Neural progenitor cell (in vitro differentiated cells): Measurements from ENCODE around the gene BPIFB2. TPM values are rescaled to one million over a fixed set of nuclear protein-coding genes. Genes with fewer than 3 reads are reported as not detected.

ENCODE experiments used
- DNase-seq: peaks from one replicate; pipeline ENCODE4 v3.0.0-alpha.2; 2016; ENCODE audit warnings: low spot score
- H2AFZ ChIP-seq: fragments of 200-600 bp; sonication (generic); replicated peaks from 2 replicates; pipeline ENCODE4 v1.6.1; 2016; ENCODE audit warnings: antibody characterized with exemption
- H3F3A ChIP-seq: fragments of 200-600 bp; sonication (generic); 2 replicates; pipeline ENCODE4 v1.6.1; 2016; ENCODE audit warnings: antibody characterized with exemption, low read depth
- H3K27ac ChIP-seq: fragments of 200-600 bp; sonication (generic); 2 replicates; pipeline ENCODE4 v1.5.1; 2016; ENCODE audit warnings: mild to moderate bottlenecking
- H3K27me3 ChIP-seq: fragments of 200-600 bp; sonication (generic); 2 replicates; pipeline ENCODE4 v1.6.1; 2016; ENCODE audit warnings: mild to moderate bottlenecking, moderate library complexity
- H3K36me3 ChIP-seq: fragments of 200-600 bp; sonication (generic); 2 replicates; pipeline ENCODE4 v1.5.1; 2016
- H3K4me1 ChIP-seq: fragments of 200-600 bp; sonication (generic); 2 replicates; pipeline ENCODE4 v1.6.1; 2016; ENCODE audit warnings: mixed run types
- H3K4me2 ChIP-seq: fragments of 200-600 bp; sonication (generic); 2 replicates; pipeline ENCODE4 v1.6.1; 2016
- H3K4me3 ChIP-seq: fragments of 200-600 bp; sonication (generic); 2 replicates; pipeline ENCODE4 v1.5.1; 2016
- H3K79me2 ChIP-seq: fragments of 200-600 bp; sonication (generic); 2 replicates; pipeline ENCODE4 v1.6.1; 2016; ENCODE audit warnings: low read depth
- H3K9ac ChIP-seq: fragments of 200-600 bp; sonication (generic); 2 replicates; pipeline ENCODE4 v1.6.1; 2016
- H3K9me3 ChIP-seq: fragments of 200-600 bp; sonication (generic); 2 replicates; pipeline ENCODE4 v1.5.1; 2016; ENCODE audit warnings: low read depth
- H4K20me1 ChIP-seq: fragments of 200-600 bp; sonication (generic); 2 replicates; pipeline ENCODE4 v1.6.1; 2016; ENCODE audit warnings: low read depth
- H3K27ac Mint-ChIP-seq: 3 replicates; pipeline ENCODE4 v1.8.0; 2021; ENCODE audit warnings: mixed read lengths
- H3K27me3 Mint-ChIP-seq: 2 replicates; pipeline ENCODE4 v1.8.0; 2022; ENCODE audit warnings: low read depth, mild to moderate bottlenecking, inconsistent platforms, moderate library complexity, mixed read lengths; ENCODE audit not compliant: insufficient read depth
- H3K36me3 Mint-ChIP-seq: 3 replicates; pipeline ENCODE4 v1.8.0; 2021; ENCODE audit warnings: mixed read lengths
- H3K4me1 Mint-ChIP-seq: 3 replicates; pipeline ENCODE4 v1.8.0; 2021; ENCODE audit warnings: mixed read lengths
- H3K4me3 Mint-ChIP-seq: 3 replicates; pipeline ENCODE4 v1.8.0; 2021; ENCODE audit warnings: mild to moderate bottlenecking, moderate library complexity, mixed read lengths
- H3K9me3 Mint-ChIP-seq: 3 replicates; pipeline ENCODE4 v1.8.0; 2020; ENCODE audit warnings: mixed read lengths
- EZH2 ChIP-seq: fragments of 200-600 bp; sonication (generic); IDR thresholded peaks from 2 replicates; pipeline ENCODE4 v1.6.1; 2017; ENCODE audit warnings: antibody characterized with exemption, mild to moderate bottlenecking, moderate library complexity
- EZH2phosphoT487 ChIP-seq: fragments of 200-600 bp; sonication (generic); IDR thresholded peaks from 2 replicates; pipeline ENCODE4 v1.6.1; 2017; ENCODE audit warnings: antibody characterized with exemption
- total RNA-seq: library from RNA; depleted of rRNA; stranded (reverse); fragments of >200 nt; gene quantifications from 2 replicates; pipeline ENCODE4 v1.2.3, GENCODE V29; 2015; ENCODE audit warnings: low replicate concordance
- TF ChIP-seq, protein P1 (sequence below): fragments of 200-600 bp; sonication (generic); IDR thresholded peaks from 2 replicates; pipeline ENCODE4 v1.5.1; 2017; ENCODE audit warnings: antibody characterized with exemption, mild to moderate bottlenecking

BPIFB2 gene
- total RNA-seq, 1 donor from 2014 or later = not detected

DNA sequence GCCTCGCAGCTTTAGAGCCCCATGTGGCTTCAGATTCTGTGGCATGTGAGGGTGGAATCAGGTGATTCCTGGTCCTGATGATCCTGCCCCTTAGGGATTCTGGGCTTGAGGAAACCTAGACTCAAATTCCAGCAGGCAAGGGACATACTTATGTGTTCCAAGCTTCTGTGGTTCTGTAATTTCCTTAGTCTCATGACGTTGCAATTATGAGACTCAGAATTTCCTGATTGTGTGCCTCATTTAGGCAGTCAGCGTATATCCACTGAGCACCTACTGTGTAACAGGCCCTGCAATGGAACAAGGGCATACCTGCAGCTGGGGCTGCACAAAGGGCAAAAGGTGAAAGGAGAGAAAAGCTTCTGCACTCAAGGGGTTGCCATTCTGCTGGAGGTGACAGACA is 60.3 kb downstream of the BPIFB2 start:
- no peak for TF ChIP-seq EZH2phosphoT487
- TF ChIP-seq, protein P1, sequence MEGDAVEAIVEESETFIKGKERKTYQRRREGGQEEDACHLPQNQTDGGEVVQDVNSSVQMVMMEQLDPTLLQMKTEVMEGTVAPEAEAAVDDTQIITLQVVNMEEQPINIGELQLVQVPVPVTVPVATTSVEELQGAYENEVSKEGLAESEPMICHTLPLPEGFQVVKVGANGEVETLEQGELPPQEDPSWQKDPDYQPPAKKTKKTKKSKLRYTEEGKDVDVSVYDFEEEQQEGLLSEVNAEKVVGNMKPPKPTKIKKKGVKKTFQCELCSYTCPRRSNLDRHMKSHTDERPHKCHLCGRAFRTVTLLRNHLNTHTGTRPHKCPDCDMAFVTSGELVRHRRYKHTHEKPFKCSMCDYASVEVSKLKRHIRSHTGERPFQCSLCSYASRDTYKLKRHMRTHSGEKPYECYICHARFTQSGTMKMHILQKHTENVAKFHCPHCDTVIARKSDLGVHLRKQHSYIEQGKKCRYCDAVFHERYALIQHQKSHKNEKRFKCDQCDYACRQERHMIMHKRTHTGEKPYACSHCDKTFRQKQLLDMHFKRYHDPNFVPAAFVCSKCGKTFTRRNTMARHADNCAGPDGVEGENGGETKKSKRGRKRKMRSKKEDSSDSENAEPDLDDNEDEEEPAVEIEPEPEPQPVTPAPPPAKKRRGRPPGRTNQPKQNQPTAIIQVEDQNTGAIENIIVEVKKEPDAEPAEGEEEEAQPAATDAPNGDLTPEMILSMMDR = no peak
- no peak for TF ChIP-seq EZH2
- no peaks in the 10 kb centered on the region for H3K36me3 ChIP-seq
- Mint-ChIP-seq H3K36me3 (no peaks in the 10 kb centered on the region), H3K27ac (peak overlapping the region; percentile 35), H3K4me3 (no peak overlapping the region), H3K9me3 (no peaks in the 10 kb centered on the region), H3K4me1 (peaks cover 7% of the 10 kb centered on the region), H3K27me3 (peaks cover 4% of the 10 kb centered on the region)
- H3K4me1 ChIP-seq = peaks cover under 1% of the 10 kb centered on the region
- H3K9me3 ChIP-seq = no peaks in the 10 kb centered on the region
- DNase-seq = no peak
- no peaks in the 10 kb centered on the region for H3K27me3 ChIP-seq
- no peaks in the 10 kb centered on the region for H3K79me2 ChIP-seq
- H3K27ac ChIP-seq = no peak overlapping the region
- H2AFZ ChIP-seq = no peak overlapping the region
- H4K20me1 ChIP-seq = no peaks in the 10 kb centered on the region
- H3K9ac ChIP-seq = no peak overlapping the region
- H3K4me3 ChIP-seq = no peak overlapping the region
- H3K4me2 ChIP-seq = no peak overlapping the region
- no peaks in the 10 kb centered on the region for H3F3A ChIP-seq

DNA sequence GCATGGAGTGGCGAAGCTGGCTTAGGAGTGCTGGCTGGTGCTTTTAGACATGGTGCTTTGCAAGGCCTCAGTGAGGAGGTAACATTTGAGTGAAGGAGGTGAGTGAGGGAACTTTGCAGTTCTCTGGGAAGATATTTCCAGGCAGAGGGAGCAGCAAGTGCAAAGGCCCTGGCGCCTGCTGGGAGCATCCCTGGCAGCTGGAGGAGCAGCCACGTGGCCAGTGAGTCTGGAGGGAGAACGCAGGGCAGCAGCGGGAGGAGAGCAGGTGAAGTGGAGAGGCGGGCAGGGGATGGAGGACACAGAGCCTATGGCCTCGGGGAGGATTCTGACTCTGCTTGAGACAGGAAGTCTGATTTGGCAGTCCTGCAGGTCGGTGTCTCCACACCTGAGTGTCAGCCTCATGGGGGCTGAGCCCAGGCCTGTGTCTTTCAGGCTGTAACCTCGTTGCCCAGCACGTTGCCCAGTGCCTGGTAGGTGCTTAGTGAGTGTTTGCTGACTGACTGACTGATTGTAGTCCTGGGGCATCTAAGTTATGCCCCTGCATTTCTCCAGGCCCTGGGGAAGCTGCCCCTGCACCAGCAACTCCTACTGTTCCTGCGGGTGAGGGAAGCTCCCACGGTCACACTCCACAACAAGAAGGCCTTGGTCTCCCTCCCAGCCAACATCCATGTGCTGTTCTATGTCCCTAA is 60.9 kb downstream of the BPIFB2 start:
- Mint-ChIP-seq H3K4me3 (no peak overlapping the region), H3K36me3 (no peaks in the 10 kb centered on the region), H3K9me3 (no peaks in the 10 kb centered on the region), H3K27ac (peak overlapping the region; percentile 35), H3K27me3 (peaks cover 2% of the 10 kb centered on the region), H3K4me1 (peaks cover 1% of the 10 kb centered on the region)
- Histone ChIP-seq H3F3A (no peaks in the 10 kb centered on the region), H3K9ac (no peak overlapping the region), H3K4me2 (no peak overlapping the region), H3K9me3 (no peaks in the 10 kb centered on the region), H4K20me1 (no peaks in the 10 kb centered on the region), H3K27ac (no peak overlapping the region), H3K4me3 (no peak overlapping the region), H3K79me2 (no peaks in the 10 kb centered on the region), H3K27me3 (no peaks in the 10 kb centered on the region), H3K4me1 (no peaks in the 10 kb centered on the region), H3K36me3 (no peaks in the 10 kb centered on the region), H2AFZ (no peak overlapping the region)
- no peak for DNase-seq
- TF ChIP-seq, protein P1 = no peak
- TF ChIP-seq EZH2phosphoT487 = no peak
- TF ChIP-seq EZH2 = no peak

DNA sequence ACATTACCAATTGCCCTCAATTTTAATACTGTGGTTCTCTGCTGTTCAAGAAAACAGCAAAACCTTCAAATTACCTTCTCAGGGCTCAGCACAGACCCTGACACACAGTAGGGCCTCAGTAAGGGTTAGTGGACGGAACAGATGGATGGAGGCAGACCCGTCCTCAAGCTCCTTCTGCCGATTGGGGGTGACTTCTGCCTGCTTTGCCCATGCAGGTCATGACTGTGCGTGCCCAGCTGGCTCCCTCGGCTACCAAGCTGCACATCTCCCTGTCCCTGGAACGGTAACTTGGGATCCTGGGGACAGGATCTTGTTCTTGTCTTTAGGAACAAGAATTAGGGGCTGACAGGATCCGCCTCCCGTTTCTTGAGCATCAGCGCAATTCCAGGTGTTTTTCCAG is 62.2 kb downstream of the BPIFB2 start:
- H3K4me1 Mint-ChIP-seq = no peaks in the 10 kb centered on the region
- no peak overlapping the region for H2AFZ ChIP-seq
- peak overlapping the region; percentile 40 for H3K27ac Mint-ChIP-seq
- H3K79me2 ChIP-seq = no peaks in the 10 kb centered on the region
- no peaks in the 10 kb centered on the region for H3K27me3 ChIP-seq
- TF ChIP-seq EZH2phosphoT487 (no peak), EZH2 (no peak)
- TF ChIP-seq, protein P1 = no peak
- H3K9ac ChIP-seq = no peak overlapping the region
- no peak for DNase-seq
- no peaks in the 10 kb centered on the region for H3K4me1 ChIP-seq
- no peaks in the 10 kb centered on the region for H3K36me3 Mint-ChIP-seq
- peaks cover 2% of the 10 kb centered on the region for H3K27me3 Mint-ChIP-seq
- peak overlapping the region; percentile 37 for H3K4me3 Mint-ChIP-seq
- no peaks in the 10 kb centered on the region for H3K9me3 ChIP-seq
- no peaks in the 10 kb centered on the region for H3K36me3 ChIP-seq
- H4K20me1 ChIP-seq = no peaks in the 10 kb centered on the region
- no peak overlapping the region for H3K4me2 ChIP-seq
- no peaks in the 10 kb centered on the region for H3F3A ChIP-seq
- H3K4me3 ChIP-seq = no peak overlapping the region
- no peak overlapping the region for H3K27ac ChIP-seq
- no peaks in the 10 kb centered on the region for H3K9me3 Mint-ChIP-seq
